CD14-positive monocyte (primary cell): Measurements from ENCODE around the gene ELOVL6. TPM values are rescaled to one million over a fixed set of nuclear protein-coding genes. Genes with fewer than 3 reads are reported as not detected.
A peak's percentile ranks its signal among the peaks of the same experiment; 100 is the strongest.

Experiments
- DNase-seq, 3 donors: peaks; one replicate each; pipeline ENCODE4 v3.0.0-alpha.2; 2011 to 2022
- H2AFZ ChIP-seq: 2 replicates; pipeline ENCODE4 v1.6.0; 2012; ENCODE audit warnings: mild to moderate bottlenecking, low read depth, low read length, inconsistent platforms; ENCODE audit not compliant: insufficient read depth, poor library complexity, severe bottlenecking
- H3K27ac ChIP-seq, 2 donors: 1 replicate in 1 of 2; 2 replicates in 1 of 2; pipeline ENCODE4 v1.5.1; 2012 to 2013; ENCODE audit warnings: low read length in 2 of 2, control low read depth in 1 of 2, inconsistent platforms in 1 of 2, low read depth in 1 of 2, mild to moderate bottlenecking in 1 of 2
- H3K27me3 ChIP-seq, 2 donors: one replicate each; pipeline versions ENCODE4 v1.6.0 to v1.6.1; 2011 to 2013; ENCODE audit warnings: low read length in 2 of 2; ENCODE audit not compliant: control insufficient read depth in 2 of 2, insufficient read depth in 2 of 2
- H3K36me3 ChIP-seq, 2 donors: replicated peaks in 1 of 2; 1 replicate in 1 of 2; 2 replicates in 1 of 2; pipeline versions ENCODE4 v1.5.1 to v1.6.1; 2012 to 2013; ENCODE audit warnings: low read length in 2 of 2, control low read depth in 1 of 2, inconsistent platforms in 1 of 2, mild to moderate bottlenecking in 1 of 2; ENCODE audit not compliant: insufficient read depth in 2 of 2, control insufficient read depth in 1 of 2
- H3K4me1 ChIP-seq, 2 donors: 1 replicate in 1 of 2; 2 replicates in 1 of 2; pipeline versions ENCODE4 v1.5.1 to v1.6.1; 2012 to 2013; ENCODE audit warnings: low read length in 2 of 2, control low read depth in 1 of 2, inconsistent platforms in 1 of 2, mild to moderate bottlenecking in 1 of 2, moderate library complexity in 1 of 2; ENCODE audit not compliant: insufficient read depth in 2 of 2, control insufficient read depth in 1 of 2
- H3K4me2 ChIP-seq: replicated peaks from 2 replicates; pipeline ENCODE3; 2012; ENCODE audit warnings: low read length, moderate library complexity, mild to moderate bottlenecking; ENCODE audit not compliant: poor library complexity, severe bottlenecking; ENCODE audit errors: extremely low read depth
- H3K4me3 ChIP-seq, 3 experiments: fragments of 200-600 bp in 1 of 3; sonication (generic) in 1 of 3; replicated peaks in 1 of 3; 1 replicate in 2 of 3; 2 replicates in 1 of 3; pipeline ENCODE4 v1.5.1; 2011 to 2013; ENCODE audit warnings: low read length in 3 of 3, mild to moderate bottlenecking in 3 of 3, control low read depth in 2 of 3, low read depth in 2 of 3, inconsistent platforms in 1 of 3, moderate library complexity in 1 of 3
- H3K79me2 ChIP-seq: 2 replicates; pipeline ENCODE4 v1.6.0; 2012; ENCODE audit warnings: mild to moderate bottlenecking, control low read depth, inconsistent platforms, low read length, moderate library complexity; ENCODE audit not compliant: insufficient read depth
- H3K9ac ChIP-seq: 2 replicates; pipeline ENCODE4 v1.6.0; 2017; ENCODE audit warnings: low read length, mild to moderate bottlenecking; ENCODE audit not compliant: insufficient read depth, poor library complexity, severe bottlenecking
- H3K9me3 ChIP-seq, 2 donors: replicated peaks in 1 of 2; 1 replicate in 1 of 2; 2 replicates in 1 of 2; pipeline versions ENCODE4 v1.5.1 to v1.6.1; 2012 to 2013; ENCODE audit warnings: low read length in 2 of 2, control low read depth in 1 of 2; ENCODE audit not compliant: control insufficient read depth in 1 of 2, insufficient read depth in 1 of 2
- H4K20me1 ChIP-seq: 2 replicates; pipeline ENCODE4 v1.6.0; 2012; ENCODE audit warnings: mild to moderate bottlenecking, low read length, control low read depth, moderate library complexity; ENCODE audit not compliant: insufficient read depth
- H3K27ac Mint-ChIP-seq, 7 donors: one replicate each; pipeline ENCODE4 v1.8.0; 2020; ENCODE audit warnings: mild to moderate bottlenecking in 7 of 7, mixed read lengths in 7 of 7, moderate library complexity in 6 of 7, inconsistent platforms in 2 of 7
- H3K27me3 Mint-ChIP-seq, 3 donors: one replicate each; pipeline ENCODE4 v1.8.0; 2021 to 2022; ENCODE audit warnings: low read depth in 3 of 3, mild to moderate bottlenecking in 3 of 3, mixed read lengths in 3 of 3, moderate library complexity in 3 of 3, inconsistent platforms in 1 of 3
- H3K36me3 Mint-ChIP-seq, 2 donors: one replicate each; pipeline ENCODE4 v1.8.0; 2020; ENCODE audit warnings: mixed read lengths in 2 of 2, inconsistent platforms in 1 of 2, mild to moderate bottlenecking in 1 of 2
- H3K4me1 Mint-ChIP-seq: one replicate; pipeline ENCODE4 v1.8.0; 2020; ENCODE audit warnings: mild to moderate bottlenecking, mixed read lengths
- H3K4me3 Mint-ChIP-seq, 2 donors: one replicate each; pipeline ENCODE4 v1.8.0; 2020; ENCODE audit warnings: mild to moderate bottlenecking in 2 of 2, mixed read lengths in 2 of 2, moderate library complexity in 1 of 2
- H3K9me3 Mint-ChIP-seq, 7 donors: one replicate each; pipeline ENCODE4 v1.8.0; 2020 to 2022; ENCODE audit warnings: mixed read lengths in 7 of 7, mild to moderate bottlenecking in 6 of 7, moderate library complexity in 6 of 7, inconsistent platforms in 2 of 7
- CTCF ChIP-seq: fragments of 200-600 bp; IDR thresholded peaks from one replicate; pipeline ENCODE4 v1.8.0; 2022; ENCODE audit warnings: antibody characterized with exemption, mild to moderate bottlenecking
- WGBS: methylation state at CpG from one replicate; pipeline ENCODE4 v1.1.5; 2013; ENCODE audit warnings: missing lambda C conversion rate; ENCODE audit not compliant: insufficient coverage; 5-methylcytosine and 5-hydroxymethylcytosine counted together
- intact Hi-C, 2 donors: fragments of 100-400 bp; cut with micrococcal nuclease; formaldehyde crosslinking; loops; one replicate each; pipeline versions ENCODE4 v1.15.0 to v1.15.1; 2023
- polyA plus RNA-seq, 3 donors: library from polyadenylated mRNA; depleted of rRNA in 1 of 3; unstranded in 2 of 3; stranded (reverse) in 1 of 3; fragments of 300-500 nt in 2 of 3; fragments of >200 nt in 1 of 3; fragmentation: Illumina TruSeq in 2 of 3; gene quantifications; 1 replicate in 2 of 3; 2 replicates in 1 of 3; pipeline ENCODE4 v1.2.3, GENCODE V29; 2012 to 2021

Gene ELOVL6
- polyA plus RNA-seq, 3 donors: 0.11 to 0.19 TPM; not detected in 1

GRCh38 chr4:110200689-110201088 is 2.3 kb upstream of the ELOVL6 start:
- no peaks in the 10 kb centered on the region for H3K36me3 ChIP-seq
- Mint-ChIP-seq H3K27ac (no peak overlapping the region), H3K9me3 (peaks cover 0 to 3% (median 0%) of the 10 kb centered on the region in 7 donors), H3K27me3 (peaks cover 45 to 53% (median 45%) of the 10 kb centered on the region in 3 donors), H3K36me3 (no peaks in the 10 kb centered on the region), H3K4me3 (no peak overlapping the region), H3K4me1 (peaks cover 26% of the 10 kb centered on the region)
- no peaks in the 10 kb centered on the region for H3K79me2 ChIP-seq
- no peak for TF ChIP-seq CTCF
- no peak overlapping the region for H3K4me2 ChIP-seq
- H3K27ac ChIP-seq: no peak overlapping the region
- no peaks in the 10 kb centered on the region for H3K9me3 ChIP-seq
- no peaks in the 10 kb centered on the region for H4K20me1 ChIP-seq
- DNase-seq: no peak
- no peak overlapping the region for H3K9ac ChIP-seq
- peaks cover 26 to 34% of the 10 kb centered on the region in 2 donors for H3K4me1 ChIP-seq
- H2AFZ ChIP-seq: no peak overlapping the region
- no peak overlapping the region for H3K4me3 ChIP-seq
- no CpG with 5 or more reads among the region's 2 CpGs for WGBS
- peaks cover 4 to 39% of the 10 kb centered on the region in 2 donors for H3K27me3 ChIP-seq
- intact Hi-C loops: loop anchor here in 1 of 2 donors (10.0 kb wide), 1 partner anchor 146 kb away; no protein-coding TSS in a partner anchor

- no peaks in the 10 kb centered on the region for H4K20me1 ChIP-seq
- H3K4me1 Mint-ChIP-seq: peaks cover 32% of the 10 kb centered on the region
- H3K36me3 ChIP-seq: no peaks in the 10 kb centered on the region
- peaks cover 26 to 34% of the 10 kb centered on the region in 2 donors for H3K4me1 ChIP-seq
- H3K9me3 Mint-ChIP-seq: peaks cover 0 to 3% (median 0%) of the 10 kb centered on the region in 7 donors
- peak overlapping the region; percentile 69 to 95 (median 80) for H3K4me3 ChIP-seq
- H3K27ac ChIP-seq: no peak overlapping the region
- H3K27ac Mint-ChIP-seq: peak overlapping the region in 1 of 7 donors; percentile 36
- no peaks in the 10 kb centered on the region for H3K9me3 ChIP-seq
- H3K79me2 ChIP-seq: no peaks in the 10 kb centered on the region
- intact Hi-C loops: loop anchor here in 1 of 2 donors (10.0 kb wide), 1 partner anchor 143 kb away; no protein-coding TSS in a partner anchor
- no peak for TF ChIP-seq CTCF
- peak overlapping the region; percentile 98 for H2AFZ ChIP-seq
- peak overlapping the region; percentile 37 for H3K9ac ChIP-seq
- H3K27me3 Mint-ChIP-seq: peaks cover 43 to 51% (median 48%) of the 10 kb centered on the region in 3 donors
- WGBS: under 1% methylated on average over 20 of the region's 24 CpGs
- peak overlapping the region; percentile 100 for H3K4me2 ChIP-seq
- no peaks in the 10 kb centered on the region for H3K36me3 Mint-ChIP-seq
- peaks cover 4 to 42% of the 10 kb centered on the region in 2 donors for H3K27me3 ChIP-seq
- H3K4me3 Mint-ChIP-seq: peak overlapping the region; percentile 97 to 99
- DNase-seq: no peak
Measured at GRCh38 chr4:110198049-110198434, 373 bp downstream of the ELOVL6 start.
